ENCODE results near the gene UBAC2.

The UBAC2 gene

DNA sequence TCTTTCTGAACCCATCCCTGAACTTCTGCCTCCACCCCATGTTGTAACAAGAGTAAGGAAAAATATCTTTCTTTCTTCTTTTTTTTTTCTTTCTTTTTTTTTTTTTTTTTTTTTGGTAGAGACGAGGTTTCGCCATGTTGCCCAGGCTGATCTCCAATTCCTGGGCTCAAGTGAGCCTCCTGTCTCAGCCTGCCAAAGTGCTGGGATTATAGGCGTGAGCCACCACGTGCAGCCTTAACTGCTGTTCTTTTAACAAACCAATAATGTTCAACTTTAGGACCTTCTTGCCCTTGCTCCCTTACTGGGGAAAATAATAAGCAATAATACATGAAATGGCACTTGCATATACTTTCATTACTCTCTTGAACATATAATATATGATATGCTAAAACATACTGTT lies 86.9 kb downstream of the UBAC2 start:
- ATAC-seq = no peak
- TF ChIP-seq RARB (CRISPR knock-in tag; IDR thresholded peaks at IDR 0.05) (no peak), TCF4 (CRISPR knock-in tag; IDR thresholded peaks at IDR 0.05; ENCODE audit: borderline replicate concordance) (no peak), PPARA (CRISPR knock-in tag; IDR thresholded peaks at IDR 0.05; ENCODE audit: borderline replicate concordance) (no peak), ZC3H10 (CRISPR knock-in tag; IDR thresholded peaks at IDR 0.05) (no peak), ZNF70 (CRISPR knock-in tag; IDR thresholded peaks at IDR 0.05) (no peak), BACH2 (CRISPR knock-in tag; IDR thresholded peaks at IDR 0.05; ENCODE audit: borderline replicate concordance) (no peak), SNAI2 (CRISPR knock-in tag; IDR thresholded peaks at IDR 0.05) (no peak), GLIS3 (CRISPR knock-in tag; IDR thresholded peaks at IDR 0.05) (no peak), TOX (CRISPR knock-in tag; IDR thresholded peaks at IDR 0.05; ENCODE audit: borderline replicate concordance) (no peak), OSR1 (CRISPR knock-in tag; IDR thresholded peaks at IDR 0.05) (no peak), ISL1 (CRISPR knock-in tag; IDR thresholded peaks at IDR 0.05) (no peak), CSDC2 (CRISPR knock-in tag; IDR thresholded peaks at IDR 0.05) (no peak), ESRRG (CRISPR knock-in tag; IDR thresholded peaks at IDR 0.05) (no peak), ZFP3 (CRISPR knock-in tag; IDR thresholded peaks at IDR 0.05) (no peak), ZNF565 (CRISPR knock-in tag; conservative IDR thresholded peaks at IDR 0.05; ENCODE audit: low read depth) (no peak), ZFP30 (CRISPR knock-in tag; IDR thresholded peaks at IDR 0.05) (no peak)
- TF ChIP-seq, protein P1, sequence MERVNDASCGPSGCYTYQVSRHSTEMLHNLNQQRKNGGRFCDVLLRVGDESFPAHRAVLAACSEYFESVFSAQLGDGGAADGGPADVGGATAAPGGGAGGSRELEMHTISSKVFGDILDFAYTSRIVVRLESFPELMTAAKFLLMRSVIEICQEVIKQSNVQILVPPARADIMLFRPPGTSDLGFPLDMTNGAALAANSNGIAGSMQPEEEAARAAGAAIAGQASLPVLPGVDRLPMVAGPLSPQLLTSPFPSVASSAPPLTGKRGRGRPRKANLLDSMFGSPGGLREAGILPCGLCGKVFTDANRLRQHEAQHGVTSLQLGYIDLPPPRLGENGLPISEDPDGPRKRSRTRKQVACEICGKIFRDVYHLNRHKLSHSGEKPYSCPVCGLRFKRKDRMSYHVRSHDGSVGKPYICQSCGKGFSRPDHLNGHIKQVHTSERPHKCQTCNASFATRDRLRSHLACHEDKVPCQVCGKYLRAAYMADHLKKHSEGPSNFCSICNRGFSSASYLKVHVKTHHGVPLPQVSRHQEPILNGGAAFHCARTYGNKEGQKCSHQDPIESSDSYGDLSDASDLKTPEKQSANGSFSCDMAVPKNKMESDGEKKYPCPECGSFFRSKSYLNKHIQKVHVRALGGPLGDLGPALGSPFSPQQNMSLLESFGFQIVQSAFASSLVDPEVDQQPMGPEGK (CRISPR knock-in tag; IDR thresholded peaks at IDR 0.05; ENCODE audit: borderline replicate concordance) = no peak
- TF ChIP-seq, protein P2, sequence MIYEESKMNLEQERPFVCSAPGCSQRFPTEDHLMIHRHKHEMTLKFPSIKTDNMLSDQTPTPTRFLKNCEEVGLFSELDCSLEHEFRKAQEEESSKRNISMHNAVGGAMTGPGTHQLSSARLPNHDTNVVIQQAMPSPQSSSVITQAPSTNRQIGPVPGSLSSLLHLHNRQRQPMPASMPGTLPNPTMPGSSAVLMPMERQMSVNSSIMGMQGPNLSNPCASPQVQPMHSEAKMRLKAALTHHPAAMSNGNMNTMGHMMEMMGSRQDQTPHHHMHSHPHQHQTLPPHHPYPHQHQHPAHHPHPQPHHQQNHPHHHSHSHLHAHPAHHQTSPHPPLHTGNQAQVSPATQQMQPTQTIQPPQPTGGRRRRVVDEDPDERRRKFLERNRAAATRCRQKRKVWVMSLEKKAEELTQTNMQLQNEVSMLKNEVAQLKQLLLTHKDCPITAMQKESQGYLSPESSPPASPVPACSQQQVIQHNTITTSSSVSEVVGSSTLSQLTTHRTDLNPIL (CRISPR knock-in tag; IDR thresholded peaks at IDR 0.05; ENCODE audit: low read depth) = no peak
- TF ChIP-seq, protein P3, sequence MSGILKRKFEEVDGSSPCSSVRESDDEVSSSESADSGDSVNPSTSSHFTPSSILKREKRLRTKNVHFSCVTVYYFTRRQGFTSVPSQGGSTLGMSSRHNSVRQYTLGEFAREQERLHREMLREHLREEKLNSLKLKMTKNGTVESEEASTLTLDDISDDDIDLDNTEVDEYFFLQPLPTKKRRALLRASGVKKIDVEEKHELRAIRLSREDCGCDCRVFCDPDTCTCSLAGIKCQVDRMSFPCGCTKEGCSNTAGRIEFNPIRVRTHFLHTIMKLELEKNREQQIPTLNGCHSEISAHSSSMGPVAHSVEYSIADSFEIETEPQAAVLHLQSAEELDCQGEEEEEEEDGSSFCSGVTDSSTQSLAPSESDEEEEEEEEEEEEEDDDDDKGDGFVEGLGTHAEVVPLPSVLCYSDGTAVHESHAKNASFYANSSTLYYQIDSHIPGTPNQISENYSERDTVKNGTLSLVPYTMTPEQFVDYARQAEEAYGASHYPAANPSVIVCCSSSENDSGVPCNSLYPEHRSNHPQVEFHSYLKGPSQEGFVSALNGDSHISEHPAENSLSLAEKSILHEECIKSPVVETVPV (CRISPR knock-in tag; IDR thresholded peaks at IDR 0.05) = no peak
- TF ChIP-seq, protein P4, sequence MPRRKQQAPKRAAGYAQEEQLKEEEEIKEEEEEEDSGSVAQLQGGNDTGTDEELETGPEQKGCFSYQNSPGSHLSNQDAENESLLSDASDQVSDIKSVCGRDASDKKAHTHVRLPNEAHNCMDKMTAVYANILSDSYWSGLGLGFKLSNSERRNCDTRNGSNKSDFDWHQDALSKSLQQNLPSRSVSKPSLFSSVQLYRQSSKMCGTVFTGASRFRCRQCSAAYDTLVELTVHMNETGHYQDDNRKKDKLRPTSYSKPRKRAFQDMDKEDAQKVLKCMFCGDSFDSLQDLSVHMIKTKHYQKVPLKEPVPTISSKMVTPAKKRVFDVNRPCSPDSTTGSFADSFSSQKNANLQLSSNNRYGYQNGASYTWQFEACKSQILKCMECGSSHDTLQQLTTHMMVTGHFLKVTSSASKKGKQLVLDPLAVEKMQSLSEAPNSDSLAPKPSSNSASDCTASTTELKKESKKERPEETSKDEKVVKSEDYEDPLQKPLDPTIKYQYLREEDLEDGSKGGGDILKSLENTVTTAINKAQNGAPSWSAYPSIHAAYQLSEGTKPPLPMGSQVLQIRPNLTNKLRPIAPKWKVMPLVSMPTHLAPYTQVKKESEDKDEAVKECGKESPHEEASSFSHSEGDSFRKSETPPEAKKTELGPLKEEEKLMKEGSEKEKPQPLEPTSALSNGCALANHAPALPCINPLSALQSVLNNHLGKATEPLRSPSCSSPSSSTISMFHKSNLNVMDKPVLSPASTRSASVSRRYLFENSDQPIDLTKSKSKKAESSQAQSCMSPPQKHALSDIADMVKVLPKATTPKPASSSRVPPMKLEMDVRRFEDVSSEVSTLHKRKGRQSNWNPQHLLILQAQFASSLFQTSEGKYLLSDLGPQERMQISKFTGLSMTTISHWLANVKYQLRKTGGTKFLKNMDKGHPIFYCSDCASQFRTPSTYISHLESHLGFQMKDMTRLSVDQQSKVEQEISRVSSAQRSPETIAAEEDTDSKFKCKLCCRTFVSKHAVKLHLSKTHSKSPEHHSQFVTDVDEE (CRISPR knock-in tag; IDR thresholded peaks at IDR 0.05) = no peak

DNA sequence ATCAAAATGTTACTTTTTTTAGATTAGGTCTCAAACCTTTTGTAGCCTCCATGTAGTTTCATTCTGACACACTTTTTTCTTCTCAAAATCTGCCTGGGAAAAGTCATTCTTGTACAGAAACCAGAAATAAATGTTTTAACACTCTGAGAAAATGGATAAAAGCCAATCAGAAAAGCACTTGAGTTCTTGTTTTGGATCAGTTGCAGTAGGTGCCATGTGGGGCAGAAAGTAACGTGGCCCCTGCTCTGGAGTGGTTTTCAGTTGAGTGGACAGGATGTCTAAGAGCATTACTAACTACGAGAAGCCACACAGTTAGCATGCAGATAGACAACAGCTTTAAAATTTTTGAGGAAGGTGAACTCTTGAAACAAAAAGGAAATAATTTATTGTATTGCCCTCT lies 87.4 kb downstream of the UBAC2 start:
- no peak for ATAC-seq
- TF ChIP-seq, protein P5, sequence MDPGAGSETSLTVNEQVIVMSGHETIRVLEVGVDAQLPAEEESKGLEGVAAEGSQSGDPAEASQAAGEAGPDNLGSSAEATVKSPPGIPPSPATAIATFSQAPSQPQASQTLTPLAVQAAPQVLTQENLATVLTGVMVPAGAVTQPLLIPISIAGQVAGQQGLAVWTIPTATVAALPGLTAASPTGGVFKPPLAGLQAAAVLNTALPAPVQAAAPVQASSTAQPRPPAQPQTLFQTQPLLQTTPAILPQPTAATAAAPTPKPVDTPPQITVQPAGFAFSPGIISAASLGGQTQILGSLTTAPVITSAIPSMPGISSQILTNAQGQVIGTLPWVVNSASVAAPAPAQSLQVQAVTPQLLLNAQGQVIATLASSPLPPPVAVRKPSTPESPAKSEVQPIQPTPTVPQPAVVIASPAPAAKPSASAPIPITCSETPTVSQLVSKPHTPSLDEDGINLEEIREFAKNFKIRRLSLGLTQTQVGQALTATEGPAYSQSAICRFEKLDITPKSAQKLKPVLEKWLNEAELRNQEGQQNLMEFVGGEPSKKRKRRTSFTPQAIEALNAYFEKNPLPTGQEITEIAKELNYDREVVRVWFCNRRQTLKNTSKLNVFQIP (CRISPR knock-in tag; IDR thresholded peaks at IDR 0.05; ENCODE audit: borderline replicate concordance, low read depth) = no peak
- no peak for TF ChIP-seq OSR1 (CRISPR knock-in tag; IDR thresholded peaks at IDR 0.05)
- TF ChIP-seq ISL1 (CRISPR knock-in tag; IDR thresholded peaks at IDR 0.05) = no peak
- no peak for TF ChIP-seq ZFP30 (CRISPR knock-in tag; IDR thresholded peaks at IDR 0.05)
- no peak for TF ChIP-seq PPARA (CRISPR knock-in tag; IDR thresholded peaks at IDR 0.05; ENCODE audit: borderline replicate concordance)
- TF ChIP-seq ZNF70 (CRISPR knock-in tag; IDR thresholded peaks at IDR 0.05) = no peak
- no peak for TF ChIP-seq BACH2 (CRISPR knock-in tag; IDR thresholded peaks at IDR 0.05; ENCODE audit: borderline replicate concordance)
- TF ChIP-seq SNAI2 (CRISPR knock-in tag; IDR thresholded peaks at IDR 0.05) = no peak
- no peak for TF ChIP-seq ZFP3 (CRISPR knock-in tag; IDR thresholded peaks at IDR 0.05)
- no peak for TF ChIP-seq RARB (CRISPR knock-in tag; IDR thresholded peaks at IDR 0.05)
- no peak for TF ChIP-seq GLIS3 (CRISPR knock-in tag; IDR thresholded peaks at IDR 0.05)
- TF ChIP-seq, protein P3 (CRISPR knock-in tag; IDR thresholded peaks at IDR 0.05) = no peak
- TF ChIP-seq ARNTL (CRISPR knock-in tag; IDR thresholded peaks at IDR 0.05; ENCODE audit: borderline replicate concordance, low read depth) = no peak
- no peak for TF ChIP-seq ZC3H10 (CRISPR knock-in tag; IDR thresholded peaks at IDR 0.05)
- TF ChIP-seq, protein P4 (CRISPR knock-in tag; IDR thresholded peaks at IDR 0.05) = no peak
- TF ChIP-seq, protein P2 (CRISPR knock-in tag; IDR thresholded peaks at IDR 0.05; ENCODE audit: low read depth) = no peak
- TF ChIP-seq CSDC2 (CRISPR knock-in tag; IDR thresholded peaks at IDR 0.05) = no peak
